AG04449 (cell line): ENCODE measurements around the gene PUM1.

ENCODE experiments used
- CTCF ChIA-PET: fragments of 350-600 bp; formaldehyde crosslinking; extraction: SDS; loops from one replicate; lab custom pipeline; 2021; ENCODE audit warnings: antibody characterized with exemption; lab: Yijun Ruan, JAX
- POLR2A ChIA-PET: fragments of 400-600, 350-600 bp; formaldehyde crosslinking; extraction: SDS; loops from one replicate; lab custom pipeline; 2020; ENCODE audit warnings: antibody characterized with exemption, inconsistent platforms; lab: Yijun Ruan, JAX
- DNase-seq: peaks from one replicate; pipeline ENCODE4 v3.0.0-alpha.2; 2010; ENCODE audit warnings: low read depth, low spot score
- H3K4me3 ChIP-seq: 2 replicates; pipeline ENCODE4 v1.5.1; 2011; ENCODE audit warnings: low read depth, mild to moderate bottlenecking, control low read depth, low read length
- TF ChIP-seq, protein P1 (sequence below): IDR thresholded peaks from one replicate; pipeline ENCODE4 v1.5.1; 2011; ENCODE audit warnings: mild to moderate bottlenecking, moderate library complexity, low read length, control low read depth, inconsistent platforms; ENCODE audit not compliant: insufficient read depth; ENCODE audit errors: missing control alignments

PUM1 gene

DNA sequence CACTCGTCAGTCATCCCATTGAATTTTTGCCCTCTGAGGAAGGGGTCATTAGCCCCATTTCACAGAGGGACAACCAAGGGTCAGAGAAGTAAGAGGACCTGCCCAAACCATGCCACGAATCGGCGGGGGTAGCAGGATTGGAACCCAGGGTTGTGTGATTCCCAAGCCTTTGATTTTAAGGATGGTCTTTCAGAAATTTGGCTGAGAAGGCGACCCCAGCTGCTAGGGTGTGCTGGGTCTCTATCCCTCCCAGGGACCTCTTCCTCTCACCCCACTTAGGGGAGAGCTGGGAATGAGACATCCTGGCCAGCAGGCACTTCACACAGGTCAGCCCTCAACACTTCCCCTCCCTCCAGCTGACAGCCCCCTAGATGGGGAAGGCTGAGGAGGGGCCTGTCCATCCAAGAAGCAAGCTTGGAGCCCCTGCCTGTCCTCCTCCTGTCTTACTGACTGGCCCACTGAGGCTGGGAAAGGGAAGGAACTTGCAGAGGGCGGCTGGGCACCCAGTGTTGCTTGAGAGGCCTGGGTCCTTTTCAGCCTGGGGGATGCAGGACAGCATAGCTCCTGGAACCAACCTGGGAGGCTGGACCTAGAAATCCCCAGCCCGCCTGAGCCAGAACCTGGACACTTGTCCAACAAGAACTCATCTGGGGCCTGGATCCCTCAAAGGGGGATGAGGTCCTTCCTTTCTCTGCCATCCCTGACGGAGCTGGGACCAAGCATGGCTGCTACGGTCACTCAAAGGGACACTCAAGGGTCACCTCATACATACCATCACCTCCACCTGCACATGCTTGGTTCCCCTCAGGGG is 158.7 kb downstream of the PUM1 start:
- ChIA-PET CTCF (interaction anchor here (0.9 to 22.7 kb wide), 7 partner anchors 12 to 187 kb away, joined by 3 to 230 read pairs (median 17); no protein-coding TSS in a partner anchor), POLR2A (interaction anchor here (0.6 kb wide), 1 partner anchor 9 kb away, joined by 3 read pairs; no protein-coding TSS in a partner anchor)
- TF ChIP-seq, protein P1, sequence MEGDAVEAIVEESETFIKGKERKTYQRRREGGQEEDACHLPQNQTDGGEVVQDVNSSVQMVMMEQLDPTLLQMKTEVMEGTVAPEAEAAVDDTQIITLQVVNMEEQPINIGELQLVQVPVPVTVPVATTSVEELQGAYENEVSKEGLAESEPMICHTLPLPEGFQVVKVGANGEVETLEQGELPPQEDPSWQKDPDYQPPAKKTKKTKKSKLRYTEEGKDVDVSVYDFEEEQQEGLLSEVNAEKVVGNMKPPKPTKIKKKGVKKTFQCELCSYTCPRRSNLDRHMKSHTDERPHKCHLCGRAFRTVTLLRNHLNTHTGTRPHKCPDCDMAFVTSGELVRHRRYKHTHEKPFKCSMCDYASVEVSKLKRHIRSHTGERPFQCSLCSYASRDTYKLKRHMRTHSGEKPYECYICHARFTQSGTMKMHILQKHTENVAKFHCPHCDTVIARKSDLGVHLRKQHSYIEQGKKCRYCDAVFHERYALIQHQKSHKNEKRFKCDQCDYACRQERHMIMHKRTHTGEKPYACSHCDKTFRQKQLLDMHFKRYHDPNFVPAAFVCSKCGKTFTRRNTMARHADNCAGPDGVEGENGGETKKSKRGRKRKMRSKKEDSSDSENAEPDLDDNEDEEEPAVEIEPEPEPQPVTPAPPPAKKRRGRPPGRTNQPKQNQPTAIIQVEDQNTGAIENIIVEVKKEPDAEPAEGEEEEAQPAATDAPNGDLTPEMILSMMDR, result no peak
- peak overlapping the region; percentile 66 for H3K4me3 ChIP-seq
- DNase-seq, result no peak

DNA sequence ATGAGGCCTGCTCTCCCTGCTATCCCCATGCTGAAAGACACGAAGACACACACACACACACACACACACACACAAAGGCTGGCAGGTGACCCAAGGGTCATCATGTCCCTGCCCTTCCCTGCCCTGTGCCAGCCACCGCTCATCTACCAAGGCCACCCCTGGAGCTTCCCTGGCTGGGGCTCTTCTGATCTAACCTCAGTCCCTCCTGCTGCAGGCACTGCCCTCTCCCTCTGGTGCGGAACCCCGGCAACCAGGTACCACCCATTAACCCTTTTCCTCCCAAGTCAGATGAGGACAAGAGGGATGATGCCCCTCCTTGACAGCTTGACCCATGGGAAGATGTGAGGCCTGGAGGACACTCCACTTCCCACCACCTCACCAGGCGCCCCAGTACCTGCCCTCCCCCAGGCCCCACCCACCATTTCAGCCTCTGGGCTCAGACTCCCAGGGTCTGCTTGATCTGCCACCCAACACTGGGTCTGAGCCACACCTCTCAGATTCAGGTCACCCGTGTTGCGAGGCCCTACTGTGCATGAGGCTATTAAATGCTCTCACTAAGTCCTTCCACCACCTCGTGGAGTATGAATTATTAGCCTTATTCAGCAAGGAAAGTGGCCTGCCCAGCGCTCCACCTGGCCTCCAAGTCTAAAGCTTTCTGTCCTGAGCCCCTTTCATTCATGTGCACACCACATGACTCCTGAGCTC is 159.4 kb downstream of the PUM1 start:
- POLR2A ChIA-PET, result no interaction called here
- CTCF ChIA-PET, result interaction anchor here (0.9 to 22.7 kb wide), 9 partner anchors 11 to 186 kb away, joined by 3 to 230 read pairs (median 5); no protein-coding TSS in a partner anchor
- DNase-seq, result no peak
- H3K4me3 ChIP-seq, result no peak overlapping the region
- TF ChIP-seq, protein P1, result no peak

DNA sequence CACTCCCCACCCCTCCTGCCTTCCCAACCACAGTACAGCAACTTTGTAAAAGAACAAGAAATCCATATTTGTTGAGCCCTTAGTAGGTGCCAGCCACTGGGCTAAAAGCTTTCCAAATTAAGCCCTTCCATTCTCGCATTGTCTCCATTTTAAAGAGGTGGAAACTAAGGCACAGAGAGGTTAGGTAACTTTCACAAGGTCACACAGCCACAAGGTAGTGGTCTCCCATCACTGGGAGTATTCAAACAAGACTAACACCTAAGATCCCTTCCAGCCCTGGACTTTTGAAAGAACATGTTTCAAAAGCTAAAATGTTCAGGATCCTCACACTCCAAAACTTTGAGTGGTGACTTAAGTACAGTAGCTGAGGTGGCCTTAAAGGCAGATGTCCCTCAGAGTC is 160.1 kb downstream of the PUM1 start:
- TF ChIP-seq, protein P1, result no peak
- ChIA-PET POLR2A (no interaction called here), CTCF (interaction anchor here (0.7 to 22.7 kb wide), 9 partner anchors 8 to 186 kb away, joined by 3 to 230 read pairs (median 5); no protein-coding TSS in a partner anchor)
- no peak for DNase-seq
- no peak overlapping the region for H3K4me3 ChIP-seq

DNA sequence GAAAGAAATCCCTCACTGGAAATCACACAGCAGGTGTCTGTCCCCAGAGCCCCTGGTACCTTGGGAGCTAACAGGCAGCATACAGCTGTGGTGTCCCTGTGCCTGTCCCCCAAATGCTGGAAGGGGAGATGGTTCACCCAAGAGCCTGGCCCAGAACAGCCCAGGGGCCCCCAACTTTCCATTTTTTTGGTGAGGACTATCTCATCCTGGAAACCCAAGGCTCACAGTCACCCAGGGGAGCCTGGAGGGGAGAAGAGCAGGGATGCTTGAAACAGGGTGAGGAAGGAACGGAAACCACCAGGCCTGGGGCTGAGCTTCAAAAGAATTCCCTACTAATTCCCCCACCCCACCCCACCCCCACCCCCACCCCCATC is 160.6 kb downstream of the PUM1 start:
- TF ChIP-seq, protein P1, result no peak
- POLR2A ChIA-PET, result no interaction called here
- CTCF ChIA-PET, result interaction anchor here (0.7 to 22.7 kb wide), 10 partner anchors 9 to 185 kb away, joined by 3 to 230 read pairs (median 5); no protein-coding TSS in a partner anchor
- no peak for DNase-seq
- no peak overlapping the region for H3K4me3 ChIP-seq

DNA sequence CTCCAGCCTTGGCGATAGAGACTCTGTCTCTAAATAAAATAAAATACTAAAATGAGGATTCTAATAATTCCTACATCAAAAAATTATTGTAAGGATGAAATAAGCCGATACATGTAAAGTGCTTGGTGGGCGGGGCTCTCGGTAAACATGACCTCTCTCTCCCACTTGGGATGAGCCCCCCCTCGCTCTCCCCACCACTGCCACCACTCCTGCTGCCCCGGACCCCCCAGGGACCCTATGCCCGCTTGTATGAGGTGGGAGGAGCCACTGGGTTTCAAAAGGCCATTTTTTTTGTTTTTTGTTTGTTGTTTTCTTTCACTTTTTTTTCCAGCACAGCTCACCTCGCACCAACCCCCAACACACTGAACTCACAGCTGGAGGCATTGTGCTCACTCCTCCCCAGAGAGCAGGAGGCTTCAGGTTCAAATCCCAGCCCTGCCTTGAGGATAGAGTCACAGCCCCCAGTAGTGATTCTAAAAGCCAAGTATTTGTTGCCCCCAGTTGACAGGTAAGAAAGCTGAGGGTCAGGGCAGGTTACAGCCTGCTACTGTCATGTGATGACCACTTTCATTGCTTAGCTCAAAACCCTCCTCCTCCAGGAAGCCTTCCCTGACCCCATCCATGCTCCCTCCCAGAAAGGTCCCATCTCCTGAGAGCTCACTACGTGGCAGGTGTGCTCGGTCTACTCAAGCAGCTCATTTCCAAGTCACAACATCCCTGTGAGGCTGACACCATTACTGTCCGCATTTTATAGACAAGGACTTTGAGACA is 161.1 kb downstream of the PUM1 start:
- ChIA-PET CTCF (interaction anchor here (0.7 to 22.7 kb wide), 11 partner anchors 9 to 185 kb away, joined by 3 to 230 read pairs (median 5); no protein-coding TSS in a partner anchor), POLR2A (no interaction called here)
- TF ChIP-seq, protein P1, result no peak
- no peak overlapping the region for H3K4me3 ChIP-seq
- no peak for DNase-seq
